H9 (cell line): ENCODE results near the gene OR2T33. TPM values are rescaled to one million over a fixed set of nuclear protein-coding genes. Genes with fewer than 3 reads are reported as not detected.

Source experiments
- DNase-seq: peaks from one replicate; pipeline ENCODE4 v3.0.0-alpha.2; 2017
- H2AFZ ChIP-seq: one replicate; pipeline ENCODE4 v1.6.1; 2013; ENCODE audit warnings: mild to moderate bottlenecking, low read length, control low read depth, moderate library complexity
- H2AK5ac ChIP-seq: 2 replicates; pipeline ENCODE4 v1.6.1; 2013; ENCODE audit warnings: low read length, control low read depth, mixed read lengths; ENCODE audit not compliant: insufficient read length
- H2BK120ac ChIP-seq: one replicate; pipeline ENCODE4 v1.6.1; 2013; ENCODE audit warnings: low read depth, mild to moderate bottlenecking, low read length, control low read depth, inconsistent platforms; ENCODE audit not compliant: poor library complexity, severe bottlenecking
- H2BK12ac ChIP-seq: 2 replicates; pipeline ENCODE4 v1.6.1; 2013; ENCODE audit warnings: low read length, control low read depth, mixed read lengths, low read depth; ENCODE audit not compliant: insufficient read length
- H2BK15ac ChIP-seq: 2 replicates; pipeline ENCODE4 v1.6.1; 2013; ENCODE audit warnings: low read depth, low read length, control low read depth
- H2BK20ac ChIP-seq: one replicate; pipeline ENCODE4 v1.6.1; 2013; ENCODE audit warnings: low read depth, mild to moderate bottlenecking, low read length, control low read depth, inconsistent platforms; ENCODE audit not compliant: poor library complexity, severe bottlenecking
- H2BK5ac ChIP-seq: 2 replicates; pipeline ENCODE4 v1.6.1; 2013; ENCODE audit warnings: low read length, control low read depth, mixed read lengths; ENCODE audit not compliant: insufficient read length
- H3K14ac ChIP-seq: 2 replicates; pipeline ENCODE4 v1.6.1; 2013; ENCODE audit warnings: low read length, control low read depth; ENCODE audit not compliant: insufficient read depth
- H3K18ac ChIP-seq: 2 replicates; pipeline ENCODE4 v1.6.1; 2013; ENCODE audit warnings: low read depth, mild to moderate bottlenecking, mixed read lengths, low read length, control low read depth; ENCODE audit not compliant: insufficient read length
- H3K23ac ChIP-seq: 2 replicates; pipeline ENCODE4 v1.6.1; 2013; ENCODE audit warnings: low read length, control low read depth, mixed read lengths, low read depth; ENCODE audit not compliant: insufficient read length
- H3K23me2 ChIP-seq: 2 replicates; pipeline ENCODE4 v1.6.1; 2013; ENCODE audit warnings: low read depth, mild to moderate bottlenecking, mixed read lengths, low read length, control low read depth; ENCODE audit not compliant: insufficient read length, poor library complexity, severe bottlenecking
- H3K27ac ChIP-seq: 2 replicates; pipeline ENCODE4 v1.5.1; 2013; ENCODE audit warnings: low read length, control low read depth, mixed read lengths, low read depth; ENCODE audit not compliant: insufficient read length
- H3K27me3 ChIP-seq: 2 replicates; pipeline ENCODE4 v1.6.1; 2013; ENCODE audit warnings: low read length, control low read depth, inconsistent platforms; ENCODE audit not compliant: insufficient read depth
- H3K4ac ChIP-seq: 2 replicates; pipeline ENCODE4 v1.6.1; 2013; ENCODE audit warnings: low read depth, mild to moderate bottlenecking, control low read depth, inconsistent platforms, low read length, moderate library complexity
- H3K4me1 ChIP-seq: 2 replicates; pipeline ENCODE4 v1.6.1; 2013; ENCODE audit warnings: low read length, control low read depth, inconsistent platforms; ENCODE audit not compliant: insufficient read depth
- H3K4me2 ChIP-seq: 2 replicates; pipeline ENCODE4 v1.6.1; 2013; ENCODE audit warnings: low read length, control low read depth, mixed read lengths; ENCODE audit not compliant: insufficient read length, insufficient read depth
- H3K56ac ChIP-seq: 2 replicates; pipeline ENCODE4 v1.6.1; 2013; ENCODE audit warnings: low read depth, mild to moderate bottlenecking, mixed read lengths, low read length, control low read depth; ENCODE audit not compliant: insufficient read length
- H3K79me1 ChIP-seq: 2 replicates; pipeline ENCODE4 v1.6.1; 2013; ENCODE audit warnings: low read depth, mild to moderate bottlenecking, moderate library complexity, low read length, control low read depth, inconsistent platforms; ENCODE audit not compliant: insufficient read depth, poor library complexity, severe bottlenecking
- H3K79me2 ChIP-seq: 2 replicates; pipeline ENCODE4 v1.6.1; 2013; ENCODE audit warnings: low read length, control low read depth, inconsistent platforms; ENCODE audit not compliant: insufficient read depth
- H3K9ac ChIP-seq: 2 replicates; pipeline ENCODE4 v1.6.1; 2013; ENCODE audit warnings: low read length, control low read depth, mixed read lengths; ENCODE audit not compliant: insufficient read length; ENCODE audit errors: extremely low read depth
- H3K9me3 ChIP-seq: one replicate; pipeline ENCODE4 v1.6.1; 2013; ENCODE audit warnings: low read depth, low read length, inconsistent platforms; ENCODE audit not compliant: control insufficient read depth
- H3T11ph ChIP-seq: one replicate; pipeline ENCODE4 v1.6.1; 2013; ENCODE audit warnings: mild to moderate bottlenecking, low read length, control low read depth, inconsistent platforms
- H4K20me1 ChIP-seq: one replicate; pipeline ENCODE4 v1.6.1; 2013; ENCODE audit not compliant: control insufficient read depth, insufficient read length, insufficient read depth
- H4K5ac ChIP-seq: 2 replicates; pipeline ENCODE4 v1.6.1; 2013; ENCODE audit warnings: low read depth, mild to moderate bottlenecking, mixed read lengths, low read length, control low read depth; ENCODE audit not compliant: insufficient read length
- H4K8ac ChIP-seq: replicated peaks from 2 replicates; pipeline ENCODE4 v1.6.1; 2013; ENCODE audit warnings: low read length, control low read depth, mixed read lengths, low read depth; ENCODE audit not compliant: insufficient read length
- H4K91ac ChIP-seq: 2 replicates; pipeline ENCODE4 v1.6.1; 2013; ENCODE audit warnings: low read depth, mild to moderate bottlenecking, moderate library complexity, mixed read lengths, low read length, control low read depth; ENCODE audit not compliant: insufficient read length
- H3K27ac Mint-ChIP-seq, 3 experiments: 2 replicates in 2 of 3; 3 replicates in 1 of 3; pipeline ENCODE4 v1.8.0; 2020 to 2021; ENCODE audit warnings: mixed read lengths in 3 of 3, mild to moderate bottlenecking in 1 of 3, moderate library complexity in 1 of 3
- H3K27me3 Mint-ChIP-seq: 2 replicates; pipeline ENCODE4 v1.8.0; 2021; ENCODE audit warnings: low read depth, mild to moderate bottlenecking, moderate library complexity, mixed read lengths
- H3K36me3 Mint-ChIP-seq, 3 experiments: 2 replicates in 2 of 3; 3 replicates in 1 of 3; pipeline ENCODE4 v1.8.0; 2020 to 2021; ENCODE audit warnings: low read depth in 3 of 3, mixed read lengths in 3 of 3; ENCODE audit not compliant: insufficient read depth in 1 of 3
- H3K4me1 Mint-ChIP-seq, 2 experiments: 2 replicates each; pipeline ENCODE4 v1.8.0; 2020; ENCODE audit warnings: mixed read lengths in 2 of 2
- H3K4me3 Mint-ChIP-seq, 2 experiments: 2 replicates in 1 of 2; 3 replicates in 1 of 2; pipeline ENCODE4 v1.8.0; 2020 to 2021; ENCODE audit warnings: mild to moderate bottlenecking in 2 of 2, mixed read lengths in 2 of 2, moderate library complexity in 1 of 2
- H3K9me3 Mint-ChIP-seq, 2 experiments: 2 replicates in 1 of 2; 3 replicates in 1 of 2; pipeline ENCODE4 v1.8.0; 2020; ENCODE audit warnings: mild to moderate bottlenecking in 2 of 2, mixed read lengths in 2 of 2, moderate library complexity in 1 of 2
- WGBS: extraction: QIAGEN DNeasy Blood & Tissue Kit; methylation state at CpG from one replicate; pipeline ENCODE4 v1.1.7; 2013; ENCODE audit warnings: missing lambda C conversion rate, low lambda C conversion rate, mixed read lengths; ENCODE audit not compliant: insufficient read length; ENCODE audit errors: extremely low coverage; 5-methylcytosine and 5-hydroxymethylcytosine counted together
- total RNA-seq: library from RNA; stranded (reverse); gene quantifications from 2 replicates; pipeline ENCODE4 v1.2.1, GENCODE V29; 2021
- TF ChIP-seq, protein P1 (sequence below): fragments of 200-600 bp; sonication (generic); conservative IDR thresholded peaks from 3 replicates; pipeline ENCODE4 v1.8.0; 2021; ENCODE audit warnings: antibody characterized with exemption, mild to moderate bottlenecking

Gene OR2T33
- total RNA-seq, 1 experiment from 2014 or later = not detected

DNA sequence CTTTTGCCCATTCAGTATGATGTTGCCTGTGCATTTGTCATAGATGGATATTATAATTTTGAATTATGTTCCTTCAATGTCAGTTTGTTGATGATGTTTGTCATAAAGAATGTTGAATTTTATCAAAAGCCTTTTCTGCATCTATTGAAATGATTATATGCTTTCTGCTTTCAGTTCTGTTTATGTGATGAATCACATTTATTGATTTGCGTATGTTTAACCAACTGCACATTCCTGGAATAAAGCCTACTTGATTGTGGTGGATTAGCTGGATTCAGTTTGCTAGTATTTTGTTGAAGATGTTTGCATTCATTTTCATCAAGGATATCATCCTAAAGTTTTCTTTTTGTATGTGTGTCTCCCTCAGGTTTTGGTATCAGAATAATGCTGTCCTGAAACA, 52.2 kb downstream of the OR2T33 start:
- H3K18ac ChIP-seq = no peak overlapping the region
- Mint-ChIP-seq H3K4me3 (no peak overlapping the region), H3K36me3 (peaks cover 8 to 18% (median 10%) of the 10 kb centered on the region in 3 experiments; a peak in 5 of 7 replicates), H3K9me3 (peaks cover 83 to 85% of the 10 kb centered on the region in 2 experiments), H3K27ac (no peak overlapping the region), H3K4me1 (no peaks in the 10 kb centered on the region), H3K27me3 (no peaks in the 10 kb centered on the region; the same call in 1 of the 2 replicates)
- no peaks in the 10 kb centered on the region for H3K23me2 ChIP-seq
- no peak overlapping the region for H4K91ac ChIP-seq
- no peak overlapping the region for H2BK20ac ChIP-seq
- no peak overlapping the region for H4K8ac ChIP-seq
- H2BK12ac ChIP-seq = no peak overlapping the region
- no peak for DNase-seq
- TF ChIP-seq, protein P1, sequence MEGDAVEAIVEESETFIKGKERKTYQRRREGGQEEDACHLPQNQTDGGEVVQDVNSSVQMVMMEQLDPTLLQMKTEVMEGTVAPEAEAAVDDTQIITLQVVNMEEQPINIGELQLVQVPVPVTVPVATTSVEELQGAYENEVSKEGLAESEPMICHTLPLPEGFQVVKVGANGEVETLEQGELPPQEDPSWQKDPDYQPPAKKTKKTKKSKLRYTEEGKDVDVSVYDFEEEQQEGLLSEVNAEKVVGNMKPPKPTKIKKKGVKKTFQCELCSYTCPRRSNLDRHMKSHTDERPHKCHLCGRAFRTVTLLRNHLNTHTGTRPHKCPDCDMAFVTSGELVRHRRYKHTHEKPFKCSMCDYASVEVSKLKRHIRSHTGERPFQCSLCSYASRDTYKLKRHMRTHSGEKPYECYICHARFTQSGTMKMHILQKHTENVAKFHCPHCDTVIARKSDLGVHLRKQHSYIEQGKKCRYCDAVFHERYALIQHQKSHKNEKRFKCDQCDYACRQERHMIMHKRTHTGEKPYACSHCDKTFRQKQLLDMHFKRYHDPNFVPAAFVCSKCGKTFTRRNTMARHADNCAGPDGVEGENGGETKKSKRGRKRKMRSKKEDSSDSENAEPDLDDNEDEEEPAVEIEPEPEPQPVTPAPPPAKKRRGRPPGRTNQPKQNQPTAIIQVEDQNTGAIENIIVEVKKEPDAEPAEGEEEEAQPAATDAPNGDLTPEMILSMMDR = no peak
- H2AFZ ChIP-seq = no peak overlapping the region
- no peaks in the 10 kb centered on the region for H3K27me3 ChIP-seq
- no peak overlapping the region for H3T11ph ChIP-seq
- H3K79me2 ChIP-seq = no peaks in the 10 kb centered on the region
- no peak overlapping the region for H3K4me2 ChIP-seq
- H2BK15ac ChIP-seq = no peak overlapping the region
- H3K4me1 ChIP-seq = no peaks in the 10 kb centered on the region
- H3K27ac ChIP-seq = no peak overlapping the region
- no peaks in the 10 kb centered on the region for H4K20me1 ChIP-seq
- no peak overlapping the region for H3K9ac ChIP-seq
- H3K9me3 ChIP-seq = peaks cover 57% of the 10 kb centered on the region
- no CpG with 5 or more reads among the region's 1 CpG for WGBS
- no peak overlapping the region for H2BK120ac ChIP-seq
- H3K14ac ChIP-seq = no peak overlapping the region
- H3K23ac ChIP-seq = no peak overlapping the region
- H4K5ac ChIP-seq = no peak overlapping the region
- H3K4ac ChIP-seq = no peak overlapping the region
- H2AK5ac ChIP-seq = no peak overlapping the region
- H2BK5ac ChIP-seq = no peak overlapping the region
- no peaks in the 10 kb centered on the region for H3K79me1 ChIP-seq
- no peak overlapping the region for H3K56ac ChIP-seq

Other genes with a start within 250 kb of the OR2T33 start
- gene OR2L2, start 247.9 kb downstream of the OR2T33 start, total RNA-seq = 0.11 TPM in 1 of 2 replicates, not detected in the other
- gene OR2L3, start 231.1 kb downstream of the OR2T33 start, total RNA-seq = not detected in 2 replicates
- not detected in 2 replicates for gene OR2L13, start 182.8 kb downstream of the OR2T33 start, total RNA-seq
- gene OR2M5, start 132.8 kb downstream of the OR2T33 start, total RNA-seq = not detected in 2 replicates
- not detected in 2 replicates for gene OR2M2, start 103.2 kb downstream of the OR2T33 start, total RNA-seq
- gene OR2M3, start 80.7 kb downstream of the OR2T33 start, total RNA-seq = not detected in 2 replicates
- gene OR2M4, start 46.6 kb downstream of the OR2T33 start, total RNA-seq = not detected in 2 replicates
- gene OR2T12, start 25.4 kb upstream of the OR2T33 start, total RNA-seq = not detected in 2 replicates
- not detected in 2 replicates for gene OR2M7, start 46.6 kb upstream of the OR2T33 start, total RNA-seq
- not detected in 2 replicates for gene OR14C36, start 70.8 kb upstream of the OR2T33 start, total RNA-seq
- not detected in 2 replicates for gene OR2T4, start 83.7 kb upstream of the OR2T33 start, total RNA-seq
- not detected in 2 replicates for gene OR2T6, start 97.8 kb upstream of the OR2T33 start, total RNA-seq
- not detected in 2 replicates for gene OR2T1, start 125.1 kb upstream of the OR2T33 start, total RNA-seq
- not detected in 2 replicates for gene OR2T2, start 167.7 kb upstream of the OR2T33 start, total RNA-seq
- gene OR2T3, start 195.4 kb upstream of the OR2T33 start, total RNA-seq = not detected in 2 replicates
- gene OR2T5, start 210.6 kb upstream of the OR2T33 start, total RNA-seq = not detected in 2 replicates
- not detected in 2 replicates for gene OR2G6, start 230.1 kb upstream of the OR2T33 start, total RNA-seq